K562 (cell line): ENCODE measurements around the gene KMT2D. TPM values are rescaled to one million over a fixed set of nuclear protein-coding genes. Genes with fewer than 3 reads are reported as not detected.

Source experiments
- ATAC-seq: fragments of 200-7000 bp; cut with Tn5 transposase; 3 replicates; pipeline ENCODE4 v1.9.1; 2020; ENCODE audit warnings: moderate library complexity
- BruUV-seq: library from RNA; stranded (reverse); fragments of 400-500 nt; replicated peaks from 2 replicates; lab custom pipeline; 2021; lab: Mats Ljungman, UMichigan
- CTCF ChIA-PET: fragments of 300-600 bp; formaldehyde crosslinking; extraction: SDS; loops from one replicate; lab custom pipeline; 2021; ENCODE audit warnings: low intra/inter-chr PET ratio; lab: Yijun Ruan, JAX
- POLR2A ChIA-PET: fragments of 300-600, 350-650 bp; sonication (Branson Sonifier 250); formaldehyde crosslinking; extraction: SDS; loops from one replicate; lab custom pipeline; 2021; ENCODE audit warnings: antibody characterized with exemption, inconsistent platforms; lab: Yijun Ruan, JAX
- DNase-seq, 4 experiments: peaks; one replicate each; pipeline versions ENCODE4 v3.0.0 to v3.0.0-alpha.2; 2011 to 2018; ENCODE audit warnings: low spot score in 3 of 4, mixed read lengths in 3 of 4; ENCODE audit errors: extremely low read depth in 1 of 4
- FAIRE-seq: peaks from 2 replicates; lab custom pipeline; 2011; peaks lifted over from hg19 to GRCh38; lab: Jason Lieb, UNC
- H2AFZ ChIP-seq: 2 replicates; pipeline ENCODE4 v1.6.0; 2011; ENCODE audit warnings: low read depth, low read length, control low read depth, inconsistent platforms
- H3K27ac ChIP-seq: fragments of 200-600 bp; 3 replicates; pipeline ENCODE4 v1.8.0; 2011; ENCODE audit warnings: low read depth, mild to moderate bottlenecking, control low read depth, inconsistent platforms, low read length, moderate library complexity, mixed read lengths; ENCODE audit errors: extremely low read depth
- H3K27me3 ChIP-seq, 2 experiments: fragments of 300-600 bp in 1 of 2; 2 replicates in 1 of 2; 3 replicates in 1 of 2; pipeline versions ENCODE4 v1.6.0 to v1.8.0; 2011; ENCODE audit warnings: inconsistent platforms in 2 of 2, low read length in 2 of 2, mild to moderate bottlenecking in 1 of 2, mixed read lengths in 1 of 2, moderate library complexity in 1 of 2; ENCODE audit not compliant: control insufficient read depth in 2 of 2, insufficient read depth in 2 of 2
- H3K36me3 ChIP-seq: fragments of 300-600 bp; 3 replicates; pipeline ENCODE4 v1.8.0; 2011; ENCODE audit warnings: mild to moderate bottlenecking, low read length, inconsistent platforms; ENCODE audit not compliant: control insufficient read depth, insufficient read depth
- H3K4me1 ChIP-seq, 2 experiments: fragments of 200-600 bp in 1 of 2; replicated peaks in 1 of 2; 2 replicates in 1 of 2; 3 replicates in 1 of 2; pipeline versions ENCODE4 v1.5.1 to v1.8.0; 2011; ENCODE audit warnings: inconsistent platforms in 2 of 2, low read length in 2 of 2, mild to moderate bottlenecking in 1 of 2, mixed read lengths in 1 of 2, moderate library complexity in 1 of 2; ENCODE audit not compliant: control insufficient read depth in 2 of 2, insufficient read depth in 2 of 2
- H3K4me2 ChIP-seq: 2 replicates; pipeline ENCODE4 v1.6.1; 2011; ENCODE audit warnings: low read length, control low read depth, inconsistent platforms, mixed read lengths; ENCODE audit not compliant: insufficient read depth
- H3K4me3 ChIP-seq: fragments of 200-600 bp; sonication (generic), shearing (Covaris generic); 2 replicates; pipeline ENCODE4 v1.5.1; 2016; ENCODE audit warnings: control low read depth, inconsistent platforms
- H3K79me2 ChIP-seq: fragments of 200-600 bp; 3 replicates; pipeline ENCODE4 v1.8.0; 2011; ENCODE audit warnings: low read length, inconsistent platforms; ENCODE audit not compliant: control insufficient read depth, insufficient read depth
- H3K9ac ChIP-seq, 2 experiments: 2 replicates each; pipeline versions ENCODE4 v1.6.0 to v1.6.1; 2011; ENCODE audit warnings: low read depth in 2 of 2, low read length in 2 of 2, control low read depth in 1 of 2, inconsistent platforms in 1 of 2, mild to moderate bottlenecking in 1 of 2, mixed read lengths in 1 of 2; ENCODE audit not compliant: insufficient read depth in 1 of 2
- H3K9me1 ChIP-seq: one replicate; pipeline ENCODE4 v1.6.0; 2011; ENCODE audit warnings: inconsistent platforms, mild to moderate bottlenecking, low read length, moderate library complexity; ENCODE audit not compliant: control insufficient read depth, insufficient read depth
- H3K9me3 ChIP-seq: replicated peaks from 2 replicates; pipeline ENCODE4 v1.5.1; 2011; ENCODE audit warnings: low read depth, low read length, inconsistent platforms; ENCODE audit not compliant: control insufficient read depth, insufficient read depth
- H4K20me1 ChIP-seq: replicated peaks from 2 replicates; pipeline ENCODE4 v1.6.1; 2011; ENCODE audit warnings: low read length, inconsistent platforms, mixed read lengths; ENCODE audit not compliant: control insufficient read depth, insufficient read depth
- CEBPB ChIP-seq: fragments of 450-650 bp; IDR thresholded peaks from 2 replicates; pipeline ENCODE4 v1.6.1; 2016; ENCODE audit warnings: missing genetic modification characterization, missing compliant biosample characterization
- CEBPG ChIP-seq, 3 experiments: fragments of 200-800 bp in 1 of 3; sonication (Bioruptor generic) in 1 of 3; sonication (generic) in 1 of 3; formaldehyde crosslinking in 1 of 3; IDR thresholded peaks in 2 of 3; conservative IDR thresholded peaks in 1 of 3; 2 replicates each; pipeline versions ENCODE4 v1.6.1 to v1.8.0; 2016 to 2022; ENCODE audit warnings: missing compliant biosample characterization in 2 of 3, missing genetic modification characterization in 2 of 3, mild to moderate bottlenecking in 1 of 3, missing genetic modification reagents in 1 of 3
- RBM39 ChIP-seq: fragments of 200-400 bp; formaldehyde crosslinking; optimal IDR thresholded peaks from 2 replicates; pipeline ENCODE3; 2018; ENCODE audit warnings: low read depth, low read length
- ZNF644 ChIP-seq: fragments of 200-800 bp; sonication (Bioruptor generic); IDR thresholded peaks from 2 replicates; pipeline ENCODE4 v1.6.1; 2016; ENCODE audit warnings: low read depth, missing genetic modification characterization, missing compliant biosample characterization
- WGBS: fragments of 100-300 bp; shearing (Covaris generic); methylation state at CpG from one replicate; pipeline ENCODE4 v1.1.6; 2016; ENCODE audit warnings: low coverage, mixed read lengths; ENCODE audit not compliant: insufficient coverage; ENCODE audit errors: missing lambda C conversion rate; 5-methylcytosine and 5-hydroxymethylcytosine counted together
- in situ Hi-C: fragments of 300-500 bp; cut with MboI; formaldehyde crosslinking; loops from 4 replicates; pipeline ENCODE4 v1.15.0; 2018; ENCODE audit warnings: inconsistent platforms, mixed read lengths
- intact Hi-C: fragments of 100-400 bp; cut with micrococcal nuclease; formaldehyde crosslinking; loops from 2 replicates; pipeline ENCODE4 v1.14.2; 2022
- polyA plus RNA-seq, 8 experiments: library from polyadenylated mRNA; depleted of rRNA in 4 of 8; stranded (reverse) in 5 of 8; unstranded in 3 of 8; fragments of >200 nt; fragmentation: Nextera tagmentation in 2 of 8; fragmentation: Illumina TruSeq in 1 of 8; extraction: Ambion mirVana in 2 of 8; extraction: Trizol in 1 of 8; gene quantifications; 2 replicates each; pipeline versions ENCODE4 v1.2.1 to v1.2.3, GENCODE V29; 2011 to 2014; ENCODE audit warnings: inconsistent platforms in 1 of 8, missing spikeins in 1 of 8
- total RNA-seq, 7 experiments: library from RNA; depleted of rRNA in 6 of 7; stranded (reverse); fragments of >200 nt in 6 of 7; fragmentation: Illumina TruSeq in 2 of 7; extraction: Trizol in 2 of 7; gene quantifications; 2 replicates each; pipeline versions ENCODE4 v1.2.1 to v1.2.3, GENCODE V29; 2011 to 2021; ENCODE audit warnings: low replicate concordance in 1 of 7

Gene KMT2D
- total and polyA plus RNA-seq, 9 of the 15 experiments (the other 6 are each of a cell fraction or from before 2014, with no cell fraction given) = 0.22 to 93.7 (median 13.7) TPM

DNA sequence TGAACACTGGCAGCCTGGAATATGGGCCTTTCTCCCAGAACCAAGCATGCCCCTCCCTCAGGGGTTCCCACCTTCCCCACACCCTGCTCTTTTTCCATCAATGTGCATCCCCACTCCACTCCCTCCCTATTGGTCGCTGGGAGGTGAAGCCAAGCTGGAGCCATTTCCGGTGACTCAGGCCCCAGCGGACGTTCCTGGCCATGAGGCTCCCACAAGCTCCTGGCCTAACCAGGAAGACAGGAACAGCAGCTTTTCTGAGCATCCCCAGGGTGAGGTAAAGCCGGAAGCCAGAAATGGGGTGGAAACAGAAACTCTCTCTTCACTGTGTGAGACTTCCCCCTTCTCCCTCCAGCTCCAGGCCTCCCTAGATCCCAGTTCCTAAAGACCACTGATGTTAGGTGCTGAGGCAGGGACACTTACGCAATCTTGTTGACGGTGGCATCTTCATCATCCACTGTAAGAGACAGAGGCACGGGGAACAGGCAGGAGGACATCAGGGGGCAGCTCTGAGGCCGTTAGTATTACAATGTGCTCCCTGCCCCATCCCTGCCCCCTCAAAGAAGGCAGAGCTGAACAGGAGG lies 45.0 kb upstream of the KMT2D start:
- no TSS peak for BruUV-seq
- ChIA-PET POLR2A (interaction anchor here (0.6 to 10.9 kb wide), 6 partner anchors 9 to 48 kb away, joined by 3 to 112 read pairs (median 8); partner anchors contain the start of genes DHH and TUBA1B), CTCF (no interaction called here)
- intact Hi-C loops = no loop called here
- Histone ChIP-seq H3K27ac (no peak overlapping the region), H3K4me2 (no peak overlapping the region), H3K36me3 (peaks cover 71% of the 10 kb centered on the region; the same call in 2 of the 3 replicates), H3K27me3 (no peaks in the 10 kb centered on the region), H3K79me2 (peaks cover 40% of the 10 kb centered on the region), H4K20me1 (no peaks in the 10 kb centered on the region; the same call in 1 of the 2 replicates), H3K9me1 (peaks cover 4% of the 10 kb centered on the region), H3K4me1 (peaks cover 10 to 21% of the 10 kb centered on the region in 2 experiments; a peak in 4 of 5 replicates), H3K4me3 (no peak overlapping the region), H3K9me3 (no peaks in the 10 kb centered on the region), H2AFZ (no peak overlapping the region), H3K9ac (no peak overlapping the region)
- in situ Hi-C loops = no loop called here
- ATAC-seq (no peak), DNase-seq (no peak), FAIRE-seq (no peak)
- WGBS = 81% methylated on average over 9 of the region's 9 CpGs
- TF ChIP-seq CEBPB (tag) (peak; percentile 49), CEBPG (CRISPR knock-in tag; IDR thresholded peaks at IDR 0.05) (peak; percentile 21; the same call in 1 of the 2 replicates), CEBPG (tag; conservative IDR thresholded peaks at IDR 0.05 in 1 of 2, IDR thresholded peaks at IDR 0.05 in 1 of 2) (no peak), RBM39 (no peak), ZNF644 (tag) (no peak)
